GM18868 (cell line): ENCODE data around the gene TTC39A.
A peak's percentile ranks its signal among the peaks of the same experiment; 100 is the strongest.
"Not testable (repeated sequence)": the region's sequence is repeated elsewhere in the genome, so short reads cannot be mapped to it uniquely, and the experiment has no call there.

Source experiments
- ATAC-seq: cut with Tn5 transposase; IDR thresholded peaks from one replicate; pipeline ENCODE4 v1.9.1; 2021; ENCODE audit warnings: mild to moderate bottlenecking, moderate library complexity; ENCODE audit not compliant: unreplicated experiment

Gene TTC39A

DNA sequence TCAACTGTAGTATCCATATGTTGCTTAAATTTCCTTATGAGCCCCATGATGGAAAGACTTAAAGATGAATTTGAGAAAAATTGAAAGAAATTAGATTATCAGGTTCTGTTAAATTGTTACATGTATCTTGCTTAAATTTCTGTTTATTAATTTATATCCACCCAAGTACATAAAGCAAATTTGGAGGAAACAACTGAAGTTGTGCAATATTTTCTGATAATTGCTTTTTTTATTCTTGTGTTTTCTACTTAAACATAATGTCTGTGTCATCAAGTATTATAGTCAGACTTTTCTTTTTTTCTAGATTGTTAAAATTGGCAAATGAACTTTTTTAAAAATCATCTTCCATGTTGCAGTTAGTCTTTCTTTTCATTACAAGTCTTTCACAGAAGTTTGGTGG lies 57.4 kb downstream of the TTC39A start:
- no peak for ATAC-seq

GRCh38 chr1:51270751-51271150 lies 59.6 kb downstream of the TTC39A start:
- no peak for ATAC-seq

- peak; percentile 41 for ATAC-seq
These were observed 61.7 kb downstream of the TTC39A start for GRCh38 chr1:51268634-51269033.

DNA sequence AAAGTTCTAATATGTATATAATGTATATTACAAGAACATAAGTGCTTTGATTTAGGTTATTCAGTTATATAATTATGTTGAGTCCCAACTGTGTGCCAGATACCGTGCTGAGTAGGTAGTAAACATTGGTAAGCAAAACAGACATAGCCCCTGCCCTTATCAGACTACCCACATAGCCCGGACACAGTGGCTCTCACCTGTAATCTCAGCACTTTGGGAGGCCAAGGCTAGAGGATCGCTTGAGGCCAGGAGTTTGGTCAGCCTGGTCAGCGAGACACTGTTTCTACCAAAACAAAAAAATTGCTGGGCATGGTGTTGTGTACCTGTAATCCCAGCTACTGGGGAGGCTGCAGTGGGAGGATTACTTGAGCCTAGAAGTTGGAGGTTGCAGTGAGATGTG lies 63.6 kb downstream of the TTC39A start:
- ATAC-seq = no peak

DNA sequence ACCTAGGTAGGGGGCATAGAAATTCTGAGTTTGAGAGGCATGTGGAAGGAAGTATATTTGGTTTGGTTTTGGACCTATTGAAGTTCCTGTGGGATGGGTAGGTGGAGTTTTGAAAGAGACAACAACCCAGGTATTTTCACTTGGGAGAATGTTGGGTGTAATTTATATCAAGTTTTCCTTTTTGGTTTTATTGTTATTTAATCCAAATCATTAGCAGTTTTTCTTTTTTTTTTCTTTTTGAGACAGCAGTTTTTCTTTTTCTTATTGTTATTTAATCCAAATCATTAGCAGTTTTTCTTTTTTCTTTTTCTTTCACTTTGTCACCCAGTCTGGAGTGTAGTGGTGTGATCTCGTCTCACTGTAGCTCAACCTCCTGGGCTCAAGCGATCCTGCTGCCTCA lies 64.2 kb downstream of the TTC39A start:
- ATAC-seq = no peak

GRCh38 chr1:51265618-51266017 lies 64.7 kb downstream of the TTC39A start:
- ATAC-seq = no peak

GRCh38 chr1:51264451-51264850 lies 65.9 kb downstream of the TTC39A start:
- no peak for ATAC-seq

DNA sequence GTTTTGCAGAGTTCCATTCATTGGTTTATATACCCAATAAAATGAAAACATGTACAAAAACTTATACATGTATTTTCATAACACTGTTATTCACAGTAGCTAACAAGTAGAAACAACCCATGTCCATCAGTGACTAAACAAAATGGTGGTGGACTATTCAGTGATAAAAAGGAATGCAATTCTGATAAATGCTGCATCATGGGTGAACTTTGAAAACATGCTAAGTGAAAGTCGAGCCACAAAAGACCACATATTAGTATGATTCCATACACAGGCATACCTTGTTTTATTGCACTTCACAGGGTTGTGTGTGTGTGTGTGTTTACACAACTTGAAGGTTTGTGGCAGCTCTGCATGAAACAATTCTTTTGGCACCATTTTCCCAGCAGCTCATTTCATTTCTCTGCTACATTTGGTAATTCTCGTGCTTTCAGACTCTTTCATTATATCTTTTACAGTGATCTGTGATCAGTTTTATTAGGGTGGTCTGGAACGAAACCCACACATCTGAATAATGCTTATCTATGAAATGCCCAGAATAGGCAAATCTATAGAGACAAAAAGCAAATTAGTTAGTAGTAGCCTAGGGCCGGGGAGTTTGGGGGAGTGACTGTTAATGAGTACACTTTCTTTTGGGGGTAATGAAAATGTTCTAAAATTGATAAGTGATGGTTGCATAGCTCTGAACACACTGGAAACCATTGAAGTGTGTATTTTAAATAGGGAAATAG lies 67.0 kb downstream of the TTC39A start:
- ATAC-seq = no peak

GRCh38 chr1:51255331-51255730 lies 75.0 kb downstream of the TTC39A start:
- ATAC-seq = no peak

GRCh38 chr1:51253691-51254090 lies 76.7 kb downstream of the TTC39A start:
- ATAC-seq = no peak

- no peak for ATAC-seq
These were observed 78.0 kb downstream of the TTC39A start for GRCh38 chr1:51252366-51252765.

GRCh38 chr1:51251165-51251564 lies 79.2 kb downstream of the TTC39A start:
- ATAC-seq = not testable (repeated sequence)

- not testable (repeated sequence) for ATAC-seq
These were observed 79.6 kb downstream of the TTC39A start for GRCh38 chr1:51250729-51251128.

- ATAC-seq = no peak
These were observed 80.9 kb downstream of the TTC39A start for GRCh38 chr1:51249445-51249844.

DNA sequence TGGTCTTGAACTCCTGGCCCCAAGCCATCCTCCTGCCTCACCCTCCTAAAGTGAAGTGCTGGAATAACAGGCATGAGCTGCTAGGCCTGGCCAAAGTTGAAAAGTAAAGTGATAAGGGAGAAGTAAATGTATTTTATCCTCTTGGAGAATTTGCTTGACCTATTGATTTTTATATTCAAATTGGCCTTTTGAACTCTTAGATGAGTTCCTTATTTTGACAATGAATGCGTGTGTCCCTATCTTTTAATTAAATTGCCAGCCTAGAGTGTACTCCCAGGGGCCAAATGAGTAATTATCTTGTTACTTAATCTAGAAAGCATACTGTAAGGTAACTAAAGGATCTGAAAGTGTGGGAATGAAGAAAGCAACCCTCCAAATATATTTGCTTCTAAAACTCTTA lies 82.9 kb downstream of the TTC39A start:
- ATAC-seq = no peak

DNA sequence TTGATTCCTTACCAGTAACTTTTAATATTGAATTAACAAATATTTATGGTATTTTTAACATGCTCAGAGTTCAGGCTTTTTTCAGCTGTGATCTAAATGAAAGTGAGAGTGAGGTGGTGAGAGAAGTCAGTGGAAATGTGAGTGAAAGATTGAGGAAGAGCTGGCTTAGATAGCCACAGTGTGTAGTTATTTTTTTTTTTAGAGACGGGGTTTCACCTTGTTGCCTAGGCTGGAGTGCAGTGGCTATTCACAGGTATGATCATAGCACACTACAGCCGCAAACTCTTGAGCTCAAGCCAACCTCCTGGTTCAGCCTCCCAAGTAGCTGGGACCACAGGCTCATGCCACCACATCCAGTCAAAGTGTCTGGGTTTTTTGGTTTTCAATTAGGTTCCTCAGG lies 83.3 kb downstream of the TTC39A start:
- ATAC-seq = peak; percentile 97

- ATAC-seq = no peak
These were observed 87.8 kb downstream of the TTC39A start for GRCh38 chr1:51242546-51242945.

DNA sequence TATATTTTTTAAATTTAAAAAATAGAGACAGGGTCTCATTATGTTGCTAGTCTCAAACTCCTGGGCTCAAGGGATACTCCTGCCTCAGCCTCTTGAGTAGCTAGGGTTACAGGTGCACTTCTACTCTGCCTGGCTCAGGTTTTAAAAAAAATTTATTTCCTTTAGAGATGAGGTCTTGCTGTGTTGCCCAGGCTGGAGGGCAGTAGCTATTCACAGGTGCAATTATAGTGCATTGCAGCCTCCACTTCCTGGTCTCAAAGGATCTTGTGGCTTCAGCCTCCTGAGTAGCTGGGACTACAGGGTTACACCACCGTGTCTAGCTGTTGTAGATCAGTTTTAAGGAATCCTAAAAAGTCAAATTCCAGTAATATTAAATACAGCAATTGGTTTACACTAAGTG lies 89.2 kb downstream of the TTC39A start:
- ATAC-seq = no peak

GRCh38 chr1:51240084-51240483 lies 90.3 kb downstream of the TTC39A start:
- ATAC-seq = no peak

- no peak for ATAC-seq
These were observed 92.3 kb downstream of the TTC39A start for GRCh38 chr1:51238034-51238403.

GRCh38 chr1:51237351-51238033 lies 92.9 kb downstream of the TTC39A start:
- ATAC-seq = no peak
